Colonic mucosa (tissue), 4 donors: ENCODE measurements around the gene PSMB2. TPM values are rescaled to one million over a fixed set of nuclear protein-coding genes. Genes with fewer than 3 reads are reported as not detected.

Source experiments
- DNase-seq: peaks from one replicate; pipeline ENCODE4 v3.0.0-alpha.2; 2020
- H3K27ac ChIP-seq: fragments of 200-600 bp; one replicate; pipeline ENCODE4 v1.8.0; 2021
- H3K27me3 ChIP-seq: fragments of 200-600 bp; one replicate; pipeline ENCODE4 v1.8.0; 2021
- H3K36me3 ChIP-seq: fragments of 200-600 bp; one replicate; pipeline ENCODE4 v1.8.0; 2021
- H3K4me1 ChIP-seq: fragments of 200-600 bp; one replicate; pipeline ENCODE4 v1.8.0; 2021; ENCODE audit warnings: mild to moderate bottlenecking
- H3K4me3 ChIP-seq: fragments of 200-600 bp; one replicate; pipeline ENCODE4 v1.8.0; 2021
- H3K9ac ChIP-seq, 2 donors: one replicate each; pipeline ENCODE4 v1.7.0; 2013; ENCODE audit warnings: control low read depth in 2 of 2, low read depth in 2 of 2, low read length in 2 of 2
- H3K9me3 ChIP-seq: fragments of 200-600 bp; one replicate; pipeline ENCODE4 v1.8.0; 2021
- CTCF ChIP-seq: fragments of 200-600 bp; IDR thresholded peaks from one replicate; pipeline ENCODE4 v1.8.0; 2022; ENCODE audit warnings: antibody characterized with exemption, mild to moderate bottlenecking
- intact Hi-C: fragments of 100-400 bp; cut with DNase I; formaldehyde crosslinking; loops from one replicate; pipeline ENCODE4 v1.14.1; 2022
- total RNA-seq, 2 donors: library from RNA; stranded (reverse); fragmentation: NEBNext Ultra II Directional in 1 of 2; extraction: Animal tissue kit (Norgen Biotek cat#: 25700) in 1 of 2; gene quantifications; one replicate each; pipeline ENCODE4 v1.2.1, GENCODE V29; 2021
- donor health status: healthy.
- donor health status: DM: no; HTN: no; CAD: no.
- donor health status: DM: no; HTN: no; CAD: no.

The PSMB2 gene
- total RNA-seq, 2 donors from 2014 or later = 48.4 to 73.9 TPM

- TF ChIP-seq CTCF = no peak
- no peak for DNase-seq
- Histone ChIP-seq H3K27ac (no peak overlapping the region), H3K36me3 (no peaks in the 10 kb centered on the region), H3K9ac (no peak overlapping the region), H3K9me3 (no peaks in the 10 kb centered on the region), H3K27me3 (peaks cover 28% of the 10 kb centered on the region), H3K4me1 (peaks cover 14% of the 10 kb centered on the region), H3K4me3 (no peak overlapping the region)
- intact Hi-C loops = no loop called here
Measured at GRCh38 chr1:35574655-35575415, 66.5 kb downstream of the PSMB2 start.

GRCh38 chr1:35574125-35574654 lies 67.1 kb downstream of the PSMB2 start:
- TF ChIP-seq CTCF = no peak
- Histone ChIP-seq H3K36me3 (no peaks in the 10 kb centered on the region), H3K9me3 (no peaks in the 10 kb centered on the region), H3K27ac (no peak overlapping the region), H3K4me3 (peak overlapping the region; percentile 50), H3K9ac (no peak overlapping the region), H3K27me3 (peaks cover 28% of the 10 kb centered on the region), H3K4me1 (peaks cover 14% of the 10 kb centered on the region)
- DNase-seq = no peak
- intact Hi-C loops = no loop called here

GRCh38 chr1:35573198-35574124 lies 67.9 kb downstream of the PSMB2 start, which contains the start of gene TFAP2E:
TFAP2E (plus strand) TSS chr1:35573314; CDS start chr1:35573578, 264 bp downstream.
- intact Hi-C loops = no loop called here
- TF ChIP-seq CTCF = no peak
- Histone ChIP-seq H3K4me3 (peak within 1 kb of the TSS; percentile 50), H3K27ac (no peak within 1 kb of the TSS), H3K27me3 (peaks cover 28% of the 10 kb centered on the region), H3K36me3 (no peaks in the 10 kb centered on the region), H3K9me3 (no peaks in the 10 kb centered on the region), H3K4me1 (peaks cover 14% of the 10 kb centered on the region), H3K9ac (peak within 1 kb of the TSS in 1 of 2 donors; percentile 28)
- peak; percentile 57 for DNase-seq

- DNase-seq = no peak
- Histone ChIP-seq H3K9me3 (no peaks in the 10 kb centered on the region), H3K9ac (no peak overlapping the region), H3K4me1 (peaks cover 10% of the 10 kb centered on the region), H3K4me3 (no peak overlapping the region), H3K36me3 (no peaks in the 10 kb centered on the region), H3K27me3 (peaks cover 28% of the 10 kb centered on the region), H3K27ac (no peak overlapping the region)
- no peak for TF ChIP-seq CTCF
- intact Hi-C loops = no loop called here
Measured at GRCh38 chr1:35572296-35572695, 69.0 kb downstream of the PSMB2 start.

- Histone ChIP-seq H3K9me3 (no peaks in the 10 kb centered on the region), H3K4me3 (no peak overlapping the region), H3K9ac (no peak overlapping the region), H3K4me1 (peaks cover 7% of the 10 kb centered on the region), H3K27me3 (peaks cover 28% of the 10 kb centered on the region), H3K36me3 (no peaks in the 10 kb centered on the region), H3K27ac (no peak overlapping the region)
- intact Hi-C loops = no loop called here
- TF ChIP-seq CTCF = no peak
- no peak for DNase-seq
Measured at GRCh38 chr1:35571263-35571662, 70.1 kb downstream of the PSMB2 start.
